Hepatocyte (in vitro differentiated cells): ENCODE measurements around the gene TRPC4. TPM values are rescaled to one million over a fixed set of nuclear protein-coding genes. Genes with fewer than 3 reads are reported as not detected.

Experiments
- DNase-seq: peaks from one replicate; pipeline ENCODE4 v3.0.0-alpha.2; 2016; ENCODE audit warnings: low spot score
- H2AFZ ChIP-seq: fragments of 200-600 bp; sonication (generic); 2 replicates; pipeline ENCODE4 v1.6.0; 2016; ENCODE audit warnings: antibody characterized with exemption, mild to moderate bottlenecking
- H3K27ac ChIP-seq: fragments of 200-600 bp; sonication (generic); 2 replicates; pipeline ENCODE4 v1.5.1; 2016; ENCODE audit warnings: mild to moderate bottlenecking
- H3K27me3 ChIP-seq: fragments of 200-600 bp; sonication (generic); 2 replicates; pipeline ENCODE4 v1.6.1; 2016
- H3K36me3 ChIP-seq: fragments of 200-600 bp; sonication (generic); replicated peaks from 2 replicates; pipeline ENCODE4 v1.5.1; 2016; ENCODE audit warnings: low read depth; ENCODE audit not compliant: insufficient read depth
- H3K4me1 ChIP-seq: fragments of 200-600 bp; sonication (generic); 2 replicates; pipeline ENCODE4 v1.5.1; 2016; ENCODE audit warnings: mild to moderate bottlenecking, moderate library complexity; ENCODE audit not compliant: insufficient read depth
- H3K4me2 ChIP-seq: fragments of 200-600 bp; sonication (generic); 2 replicates; pipeline ENCODE4 v1.6.0; 2016
- H3K4me3 ChIP-seq: fragments of 200-600 bp; sonication (generic); 2 replicates; pipeline ENCODE4 v1.5.1; 2016; ENCODE audit warnings: mild to moderate bottlenecking
- H3K79me2 ChIP-seq: fragments of 200-600 bp; sonication (generic); 2 replicates; pipeline ENCODE4 v1.6.0; 2017; ENCODE audit warnings: mild to moderate bottlenecking
- H3K9me2 ChIP-seq: fragments of 200-600 bp; sonication (generic); replicated peaks from 2 replicates; pipeline ENCODE4 v1.6.0; 2017; ENCODE audit warnings: mild to moderate bottlenecking; ENCODE audit not compliant: insufficient read depth
- H3K9me3 ChIP-seq: fragments of 200-600 bp; sonication (generic); 2 replicates; pipeline ENCODE4 v1.5.1; 2016; ENCODE audit warnings: low read depth, mild to moderate bottlenecking
- H4K20me1 ChIP-seq: fragments of 200-600 bp; sonication (generic); 2 replicates; pipeline ENCODE4 v1.6.0; 2016; ENCODE audit warnings: mild to moderate bottlenecking; ENCODE audit not compliant: insufficient read depth, poor library complexity, severe bottlenecking
- EZH2 ChIP-seq: fragments of 200-600 bp; sonication (generic); IDR thresholded peaks from 2 replicates; pipeline ENCODE4 v1.6.1; 2016; ENCODE audit warnings: antibody characterized with exemption, mild to moderate bottlenecking, borderline replicate concordance
- EZH2phosphoT487 ChIP-seq: fragments of 200-600 bp; sonication (generic); IDR thresholded peaks from one replicate; pipeline ENCODE4 v1.6.1; 2018; ENCODE audit warnings: antibody characterized with exemption, mild to moderate bottlenecking, low read depth, moderate library complexity; ENCODE audit not compliant: unreplicated experiment, severe bottlenecking
- whole genome bisulfite sequencing: methylation state at CpG from one replicate; pipeline ENCODE4 v1.1.6; 2016; ENCODE audit warnings: low lambda C conversion rate; ENCODE audit errors: missing lambda C conversion rate; 5-methylcytosine and 5-hydroxymethylcytosine counted together
- polyA plus RNA-seq: library from polyadenylated mRNA; unstranded; fragments of >200 nt; fragmentation: Nextera tagmentation; extraction: Ambion mirVana; gene quantifications from 2 replicates; pipeline ENCODE4 v1.2.1, GENCODE V29; 2016
- total RNA-seq: library from RNA; depleted of rRNA; stranded (reverse); fragments of >200 nt; gene quantifications from 2 replicates; pipeline ENCODE4 v1.2.3, GENCODE V29; 2014
- TF ChIP-seq, protein P1 (sequence below): fragments of 200-600 bp; sonication (generic); IDR thresholded peaks from 2 replicates; pipeline ENCODE4 v1.5.1; 2016; ENCODE audit warnings: antibody characterized with exemption, mild to moderate bottlenecking; ENCODE audit not compliant: poor library complexity

TRPC4 gene
- total and polyA plus RNA-seq, 2 experiments from 2014 or later = 0.28 to 0.50 TPM

- no peak for TF ChIP-seq EZH2phosphoT487
- no peak for TF ChIP-seq EZH2
- TF ChIP-seq, protein P1, sequence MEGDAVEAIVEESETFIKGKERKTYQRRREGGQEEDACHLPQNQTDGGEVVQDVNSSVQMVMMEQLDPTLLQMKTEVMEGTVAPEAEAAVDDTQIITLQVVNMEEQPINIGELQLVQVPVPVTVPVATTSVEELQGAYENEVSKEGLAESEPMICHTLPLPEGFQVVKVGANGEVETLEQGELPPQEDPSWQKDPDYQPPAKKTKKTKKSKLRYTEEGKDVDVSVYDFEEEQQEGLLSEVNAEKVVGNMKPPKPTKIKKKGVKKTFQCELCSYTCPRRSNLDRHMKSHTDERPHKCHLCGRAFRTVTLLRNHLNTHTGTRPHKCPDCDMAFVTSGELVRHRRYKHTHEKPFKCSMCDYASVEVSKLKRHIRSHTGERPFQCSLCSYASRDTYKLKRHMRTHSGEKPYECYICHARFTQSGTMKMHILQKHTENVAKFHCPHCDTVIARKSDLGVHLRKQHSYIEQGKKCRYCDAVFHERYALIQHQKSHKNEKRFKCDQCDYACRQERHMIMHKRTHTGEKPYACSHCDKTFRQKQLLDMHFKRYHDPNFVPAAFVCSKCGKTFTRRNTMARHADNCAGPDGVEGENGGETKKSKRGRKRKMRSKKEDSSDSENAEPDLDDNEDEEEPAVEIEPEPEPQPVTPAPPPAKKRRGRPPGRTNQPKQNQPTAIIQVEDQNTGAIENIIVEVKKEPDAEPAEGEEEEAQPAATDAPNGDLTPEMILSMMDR = no peak
- no peaks in the 10 kb centered on the region for H3K9me2 ChIP-seq
- H3K4me3 ChIP-seq = no peak overlapping the region
- 72% methylated on average over 4 of the region's 4 CpGs for WGBS
- DNase-seq = peak; percentile 16
- no peaks in the 10 kb centered on the region for H3K79me2 ChIP-seq
- H3K27me3 ChIP-seq = no peaks in the 10 kb centered on the region
- no peak overlapping the region for H2AFZ ChIP-seq
- no peaks in the 10 kb centered on the region for H3K36me3 ChIP-seq
- H3K4me2 ChIP-seq = no peak overlapping the region
- H3K9me3 ChIP-seq = no peaks in the 10 kb centered on the region
- no peaks in the 10 kb centered on the region for H3K4me1 ChIP-seq
- peak overlapping the region; percentile 33 for H3K27ac ChIP-seq
- no peaks in the 10 kb centered on the region for H4K20me1 ChIP-seq
Observed at GRCh38 chr13:37701972-37702371, 167.6 kb downstream of the TRPC4 start.

DNA sequence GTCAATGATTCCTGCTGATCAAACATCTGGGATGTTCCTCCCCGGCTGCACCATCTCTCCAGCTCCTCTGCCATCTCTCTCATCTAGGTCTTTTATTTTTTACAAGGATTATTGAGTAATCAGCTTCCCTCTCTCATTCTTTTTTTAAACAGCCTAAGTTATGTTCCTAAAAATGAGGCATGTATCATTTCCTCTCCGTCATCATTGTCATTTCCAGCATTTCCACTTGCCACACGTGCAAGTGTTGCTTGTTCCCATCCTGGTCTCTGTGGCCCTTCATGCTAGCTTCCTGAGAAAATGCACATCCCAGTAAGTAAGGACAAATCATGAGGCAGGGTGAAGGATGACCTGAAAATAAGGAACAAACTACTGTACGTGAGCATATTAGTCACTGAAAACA lies 168.3 kb downstream of the TRPC4 start:
- peak overlapping the region; percentile 33 for H3K27ac ChIP-seq
- TF ChIP-seq EZH2 = no peak
- TF ChIP-seq, protein P1 = no peak
- no peak for TF ChIP-seq EZH2phosphoT487

DNA sequence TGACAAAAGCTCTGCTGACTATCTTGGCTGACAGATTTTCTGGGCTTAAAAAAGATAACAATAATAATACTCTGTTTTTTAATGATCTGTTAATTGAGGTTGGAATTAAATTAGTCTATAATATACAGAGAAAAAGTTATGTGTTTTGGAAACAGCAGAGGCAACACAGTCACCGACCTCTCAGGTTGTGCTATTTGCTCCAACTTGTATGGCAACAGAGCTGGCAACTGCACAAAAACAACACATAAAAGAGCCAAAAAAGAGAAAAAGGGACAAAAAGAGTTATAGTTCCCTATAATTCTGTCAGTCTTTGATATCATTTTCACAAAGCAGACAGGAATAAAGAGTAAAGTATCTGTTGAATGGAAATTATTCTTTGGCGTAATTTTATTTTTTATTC lies 168.7 kb downstream of the TRPC4 start:
- Histone ChIP-seq H2AFZ (no peak overlapping the region), H3K27ac (no peak overlapping the region), H3K4me3 (no peak overlapping the region), H3K27me3 (no peaks in the 10 kb centered on the region), H3K9me2 (no peaks in the 10 kb centered on the region), H3K4me2 (no peak overlapping the region), H3K4me1 (no peaks in the 10 kb centered on the region), H3K79me2 (no peaks in the 10 kb centered on the region), H3K9me3 (no peaks in the 10 kb centered on the region), H4K20me1 (no peaks in the 10 kb centered on the region), H3K36me3 (no peaks in the 10 kb centered on the region)
- WGBS = 85% methylated on average over 2 of the region's 2 CpGs
- DNase-seq = no peak
- TF ChIP-seq EZH2phosphoT487 = no peak
- no peak for TF ChIP-seq EZH2
- TF ChIP-seq, protein P1 = no peak

More for the DNA sequence above, 168.3 kb downstream of the TRPC4 start:
- H2AFZ ChIP-seq = no peak overlapping the region
- no peaks in the 10 kb centered on the region for H3K4me1 ChIP-seq
- H3K9me2 ChIP-seq = no peaks in the 10 kb centered on the region
- no peak overlapping the region for H3K4me2 ChIP-seq
- H3K79me2 ChIP-seq = no peaks in the 10 kb centered on the region
- no peaks in the 10 kb centered on the region for H3K36me3 ChIP-seq
- no peaks in the 10 kb centered on the region for H3K27me3 ChIP-seq
- no peaks in the 10 kb centered on the region for H3K9me3 ChIP-seq
- WGBS = 80% methylated on average over 4 of the region's 4 CpGs
- DNase-seq = no peak
- H4K20me1 ChIP-seq = no peaks in the 10 kb centered on the region
- no peak overlapping the region for H3K4me3 ChIP-seq

- Histone ChIP-seq H2AFZ (no peak overlapping the region), H3K79me2 (no peaks in the 10 kb centered on the region)
Observed at GRCh38 chr13:37695200-37695599, 174.4 kb downstream of the TRPC4 start.

More at GRCh38 chr13:37695200-37695599, 174.4 kb downstream of the TRPC4 start:
- Histone ChIP-seq H3K4me1 (no peaks in the 10 kb centered on the region), H3K9me2 (no peaks in the 10 kb centered on the region), H3K27me3 (no peaks in the 10 kb centered on the region), H3K9me3 (no peaks in the 10 kb centered on the region), H3K27ac (no peak overlapping the region), H3K4me2 (no peak overlapping the region), H4K20me1 (no peaks in the 10 kb centered on the region), H3K4me3 (no peak overlapping the region), H3K36me3 (no peaks in the 10 kb centered on the region)
- no peak for DNase-seq
- WGBS = 94% methylated on average over 3 of the region's 3 CpGs
- TF ChIP-seq, protein P1 = no peak
- TF ChIP-seq EZH2phosphoT487 = no peak
- TF ChIP-seq EZH2 = no peak
